ENCODE results near the gene PLCB1. TPM values are rescaled to one million over a fixed set of nuclear protein-coding genes. Genes with fewer than 3 reads are reported as not detected.
"Not testable (repeated sequence)": the region's sequence is repeated elsewhere in the genome, so short reads cannot be mapped to it uniquely, and the experiment has no call there.

Gene PLCB1
- total RNA-seq, 1 donor from 2014 or later = 10.7 TPM

GRCh38 chr20:8095648-8096572 lies 36.2 kb upstream of the PLCB1 start:
- no peak overlapping the region for H3K4me2 ChIP-seq (ENCODE audit: low read length)
- H4K20me1 ChIP-seq (ENCODE audit: insufficient read depth, low read length) = no peaks in the 10 kb centered on the region
- Mint-ChIP-seq H3K9me3 (ENCODE audit: unreplicated experiment) (no peaks in the 10 kb centered on the region), H3K4me3 (ENCODE audit: unreplicated experiment) (no peak overlapping the region), H3K36me3 (ENCODE audit: low read depth, unreplicated experiment) (no peaks in the 10 kb centered on the region), H3K27me3 (ENCODE audit: low read depth, unreplicated experiment) (peaks cover 2% of the 10 kb centered on the region), H3K4me1 (ENCODE audit: low read depth, unreplicated experiment) (no peaks in the 10 kb centered on the region), H3K27ac (ENCODE audit: unreplicated experiment) (no peak overlapping the region)
- no peaks in the 10 kb centered on the region for H3K27me3 ChIP-seq (ENCODE audit: insufficient read depth, low read length)
- DNase-seq (ENCODE audit: low read depth) (no peak), FAIRE-seq (no peak)
- TF ChIP-seq CTCF (IDR thresholded peaks at IDR 0.05; ENCODE audit: insufficient read depth, low read depth, low read length) (no peak), EZH2 (IDR thresholded peaks at IDR 0.05; ENCODE audit: insufficient read depth, low read length) (no peak)
- H3K4me3 ChIP-seq (ENCODE audit: insufficient read depth, low read depth, low read length) = no peak overlapping the region
- no peaks in the 10 kb centered on the region for H3K9me3 ChIP-seq (ENCODE audit: insufficient read depth, low read depth, low read length)
- H3K4me1 ChIP-seq (ENCODE audit: insufficient read depth, low read length) = no peaks in the 10 kb centered on the region
- H2AFZ ChIP-seq (ENCODE audit: low read depth, low read length) = no peak overlapping the region
- H3K36me3 ChIP-seq (ENCODE audit: insufficient read depth, low read length) = no peaks in the 10 kb centered on the region
- no peaks in the 10 kb centered on the region for H3K79me2 ChIP-seq (ENCODE audit: insufficient read depth, low read length)
- no peak overlapping the region for H3K27ac ChIP-seq (ENCODE audit: low read depth, low read length)
- H3K9ac ChIP-seq (ENCODE audit: low read length) = no peak overlapping the region

GRCh38 chr20:8097307-8097706 lies 34.8 kb upstream of the PLCB1 start:
- H3K4me2 ChIP-seq (ENCODE audit: low read length) = no peak overlapping the region
- no peaks in the 10 kb centered on the region for H3K9me3 ChIP-seq (ENCODE audit: insufficient read depth, low read depth, low read length)
- Mint-ChIP-seq H3K36me3 (ENCODE audit: low read depth, unreplicated experiment) (no peaks in the 10 kb centered on the region), H3K27ac (ENCODE audit: unreplicated experiment) (no peak overlapping the region), H3K4me1 (ENCODE audit: low read depth, unreplicated experiment) (no peaks in the 10 kb centered on the region), H3K27me3 (ENCODE audit: low read depth, unreplicated experiment) (peaks cover 2% of the 10 kb centered on the region), H3K4me3 (ENCODE audit: unreplicated experiment) (no peak overlapping the region), H3K9me3 (ENCODE audit: unreplicated experiment) (no peaks in the 10 kb centered on the region)
- H4K20me1 ChIP-seq (ENCODE audit: insufficient read depth, low read length) = no peaks in the 10 kb centered on the region
- no peaks in the 10 kb centered on the region for H3K79me2 ChIP-seq (ENCODE audit: insufficient read depth, low read length)
- H3K27me3 ChIP-seq (ENCODE audit: insufficient read depth, low read length) = no peaks in the 10 kb centered on the region
- no peak for TF ChIP-seq CTCF (IDR thresholded peaks at IDR 0.05; ENCODE audit: insufficient read depth, low read depth, low read length)
- TF ChIP-seq EZH2 (IDR thresholded peaks at IDR 0.05; ENCODE audit: insufficient read depth, low read length) = no peak
- H3K4me1 ChIP-seq (ENCODE audit: insufficient read depth, low read length) = no peaks in the 10 kb centered on the region
- H3K27ac ChIP-seq (ENCODE audit: low read depth, low read length) = no peak overlapping the region
- no peak overlapping the region for H3K9ac ChIP-seq (ENCODE audit: low read length)
- H3K4me3 ChIP-seq (ENCODE audit: insufficient read depth, low read depth, low read length) = no peak overlapping the region
- no peaks in the 10 kb centered on the region for H3K36me3 ChIP-seq (ENCODE audit: insufficient read depth, low read length)
- DNase-seq (ENCODE audit: low read depth) (no peak), FAIRE-seq (no peak)
- H2AFZ ChIP-seq (ENCODE audit: low read depth, low read length) = no peak overlapping the region

- H3K36me3 ChIP-seq (ENCODE audit: insufficient read depth, low read length) = no peaks in the 10 kb centered on the region
- Mint-ChIP-seq H3K4me3 (ENCODE audit: unreplicated experiment) (no peak overlapping the region), H3K36me3 (ENCODE audit: low read depth, unreplicated experiment) (no peaks in the 10 kb centered on the region), H3K27me3 (ENCODE audit: low read depth, unreplicated experiment) (peaks cover 2% of the 10 kb centered on the region), H3K9me3 (ENCODE audit: unreplicated experiment) (peaks cover 12% of the 10 kb centered on the region), H3K27ac (ENCODE audit: unreplicated experiment) (no peak overlapping the region), H3K4me1 (ENCODE audit: low read depth, unreplicated experiment) (no peaks in the 10 kb centered on the region)
- no peak overlapping the region for H3K27ac ChIP-seq (ENCODE audit: low read depth, low read length)
- H3K27me3 ChIP-seq (ENCODE audit: insufficient read depth, low read length) = no peaks in the 10 kb centered on the region
- FAIRE-seq (no peak), DNase-seq (ENCODE audit: low read depth) (no peak)
- H3K4me2 ChIP-seq (ENCODE audit: low read length) = no peak overlapping the region
- no peaks in the 10 kb centered on the region for H4K20me1 ChIP-seq (ENCODE audit: insufficient read depth, low read length)
- TF ChIP-seq CTCF (IDR thresholded peaks at IDR 0.05; ENCODE audit: insufficient read depth, low read depth, low read length) = no peak
- TF ChIP-seq EZH2 (IDR thresholded peaks at IDR 0.05; ENCODE audit: insufficient read depth, low read length) = no peak
- H3K9me3 ChIP-seq (ENCODE audit: insufficient read depth, low read depth, low read length) = peaks cover 12% of the 10 kb centered on the region
- no peak overlapping the region for H2AFZ ChIP-seq (ENCODE audit: low read depth, low read length)
- no peaks in the 10 kb centered on the region for H3K4me1 ChIP-seq (ENCODE audit: insufficient read depth, low read length)
- H3K79me2 ChIP-seq (ENCODE audit: insufficient read depth, low read length) = no peaks in the 10 kb centered on the region
- H3K9ac ChIP-seq (ENCODE audit: low read length) = no peak overlapping the region
- H3K4me3 ChIP-seq (ENCODE audit: insufficient read depth, low read depth, low read length) = no peak overlapping the region
These were observed 27.8 kb upstream of the PLCB1 start for GRCh38 chr20:8104252-8104651.

- not testable (repeated sequence) for H3K4me3 Mint-ChIP-seq (ENCODE audit: unreplicated experiment); H3K4me1 ChIP-seq (ENCODE audit: insufficient read depth, low read length); H3K4me2 ChIP-seq (ENCODE audit: low read length); H3K4me1 Mint-ChIP-seq (ENCODE audit: low read depth, unreplicated experiment); H3K9ac ChIP-seq (ENCODE audit: low read length); H2AFZ ChIP-seq (ENCODE audit: low read depth, low read length); FAIRE-seq; DNase-seq (ENCODE audit: low read depth); H4K20me1 ChIP-seq (ENCODE audit: insufficient read depth, low read length); H3K79me2 ChIP-seq (ENCODE audit: insufficient read depth, low read length); H3K4me3 ChIP-seq (ENCODE audit: insufficient read depth, low read depth, low read length); H3K27me3 ChIP-seq (ENCODE audit: insufficient read depth, low read length); H3K36me3 ChIP-seq (ENCODE audit: insufficient read depth, low read length); H3K27ac Mint-ChIP-seq (ENCODE audit: unreplicated experiment); H3K36me3 Mint-ChIP-seq (ENCODE audit: low read depth, unreplicated experiment); H3K9me3 Mint-ChIP-seq (ENCODE audit: unreplicated experiment); H3K27me3 Mint-ChIP-seq (ENCODE audit: low read depth, unreplicated experiment); H3K27ac ChIP-seq (ENCODE audit: low read depth, low read length); H3K9me3 ChIP-seq (ENCODE audit: insufficient read depth, low read depth, low read length)
These were observed 17.5 kb upstream of the PLCB1 start for GRCh38 chr20:8114612-8115011.

Measured in astrocyte (in vitro differentiated cells and primary cell).